ENCODE measurements around the gene CBX3.

DNA sequence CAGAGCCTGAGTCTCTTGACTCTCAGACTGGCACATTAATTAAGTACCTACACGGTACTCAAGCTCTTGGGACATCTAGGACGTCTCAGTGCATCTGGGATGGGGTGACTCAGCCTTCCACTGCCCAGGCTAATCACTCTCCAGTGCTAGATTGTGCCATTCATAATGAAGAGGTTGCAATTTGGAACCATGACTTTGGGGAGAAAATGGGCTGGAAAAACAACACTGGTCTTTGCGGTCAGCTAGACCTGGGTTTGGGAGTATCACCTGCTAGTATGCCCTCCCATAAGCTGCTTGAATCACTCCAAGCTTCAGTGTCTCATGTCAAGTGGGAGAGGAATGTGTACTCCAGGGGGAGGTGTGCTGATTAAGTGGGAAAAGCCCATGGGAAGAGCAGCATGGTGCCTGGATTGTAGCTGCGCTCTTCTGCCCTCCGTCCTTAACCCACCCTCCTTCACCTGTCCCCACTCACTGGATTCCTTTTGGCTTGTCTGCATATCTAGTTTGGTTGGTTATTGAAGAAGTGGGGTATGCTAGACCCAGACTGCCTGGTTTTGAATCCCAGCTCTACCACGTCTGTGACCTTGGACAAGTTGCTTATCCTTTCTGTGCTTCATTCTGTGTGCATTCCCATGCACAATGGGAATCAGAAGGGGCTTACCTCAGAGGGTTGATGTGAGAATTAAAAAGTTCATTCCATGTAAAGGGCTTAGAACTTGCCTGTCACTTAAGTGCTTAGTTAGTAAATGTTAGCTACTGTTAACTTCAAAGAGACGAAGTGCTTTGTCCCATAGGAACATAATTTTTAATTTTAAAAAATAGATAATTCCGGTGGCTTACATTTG, 45.8 kb upstream of the CBX3 start:
- no peak for TF ChIP-seq POLR2A (IDR thresholded peaks at IDR 0.05)
- TF ChIP-seq, protein P1, sequence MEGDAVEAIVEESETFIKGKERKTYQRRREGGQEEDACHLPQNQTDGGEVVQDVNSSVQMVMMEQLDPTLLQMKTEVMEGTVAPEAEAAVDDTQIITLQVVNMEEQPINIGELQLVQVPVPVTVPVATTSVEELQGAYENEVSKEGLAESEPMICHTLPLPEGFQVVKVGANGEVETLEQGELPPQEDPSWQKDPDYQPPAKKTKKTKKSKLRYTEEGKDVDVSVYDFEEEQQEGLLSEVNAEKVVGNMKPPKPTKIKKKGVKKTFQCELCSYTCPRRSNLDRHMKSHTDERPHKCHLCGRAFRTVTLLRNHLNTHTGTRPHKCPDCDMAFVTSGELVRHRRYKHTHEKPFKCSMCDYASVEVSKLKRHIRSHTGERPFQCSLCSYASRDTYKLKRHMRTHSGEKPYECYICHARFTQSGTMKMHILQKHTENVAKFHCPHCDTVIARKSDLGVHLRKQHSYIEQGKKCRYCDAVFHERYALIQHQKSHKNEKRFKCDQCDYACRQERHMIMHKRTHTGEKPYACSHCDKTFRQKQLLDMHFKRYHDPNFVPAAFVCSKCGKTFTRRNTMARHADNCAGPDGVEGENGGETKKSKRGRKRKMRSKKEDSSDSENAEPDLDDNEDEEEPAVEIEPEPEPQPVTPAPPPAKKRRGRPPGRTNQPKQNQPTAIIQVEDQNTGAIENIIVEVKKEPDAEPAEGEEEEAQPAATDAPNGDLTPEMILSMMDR (IDR thresholded peaks at IDR 0.05 in 4 of 5, conservative IDR thresholded peaks at IDR 0.05 in 1 of 5), result no peak
